GM21360 (cell line): Measurements from ENCODE around the gene NOD1.
A peak's percentile ranks its signal among the peaks of the same experiment; 100 is the strongest.
"Not testable (repeated sequence)": the region's sequence is repeated elsewhere in the genome, so short reads cannot be mapped to it uniquely, and the experiment has no call there.

ENCODE experiments used
- ATAC-seq: cut with Tn5 transposase; IDR thresholded peaks from one replicate; pipeline ENCODE4 v1.9.1; 2021; ENCODE audit warnings: mild to moderate bottlenecking, moderate library complexity; ENCODE audit not compliant: unreplicated experiment

NOD1 gene

GRCh38 chr7:30478349-30479201 lies at the start of gene NOD1:
Gene NOD1 (minus strand): TSS chr7:30478784. CDS start chr7:30456921, 21,863 bp downstream.
- peak; percentile 79 for ATAC-seq

- not testable (repeated sequence) for ATAC-seq
Observed at GRCh38 chr7:30527297-30527696, 48.7 kb upstream of the NOD1 start.

- no peak for ATAC-seq
Observed at GRCh38 chr7:30526163-30526562, 47.6 kb upstream of the NOD1 start.

- no peak for ATAC-seq
Observed at GRCh38 chr7:30525429-30525828, 46.8 kb upstream of the NOD1 start.

GRCh38 chr7:30524545-30524944 lies 46.0 kb upstream of the NOD1 start:
- no peak for ATAC-seq

GRCh38 chr7:30523466-30523865 lies 44.9 kb upstream of the NOD1 start:
- no peak for ATAC-seq

- ATAC-seq: no peak
Observed at GRCh38 chr7:30522159-30522558, 43.6 kb upstream of the NOD1 start.

- no peak for ATAC-seq
Observed at GRCh38 chr7:30521532-30521931, 42.9 kb upstream of the NOD1 start.

GRCh38 chr7:30519122-30519521 lies 40.5 kb upstream of the NOD1 start:
- ATAC-seq: no peak

- ATAC-seq: no peak
Observed at GRCh38 chr7:30515761-30516160, 37.2 kb upstream of the NOD1 start.

GRCh38 chr7:30514776-30515175 lies 36.2 kb upstream of the NOD1 start:
- ATAC-seq: no peak

GRCh38 chr7:30514177-30514576 lies 35.6 kb upstream of the NOD1 start:
- ATAC-seq: no peak

- ATAC-seq: no peak
Observed at GRCh38 chr7:30513762-30514161, 35.2 kb upstream of the NOD1 start.

GRCh38 chr7:30511973-30512662 lies 33.5 kb upstream of the NOD1 start:
- ATAC-seq: no peak

GRCh38 chr7:30511494-30511893 lies 32.9 kb upstream of the NOD1 start:
- no peak for ATAC-seq

- ATAC-seq: peak; percentile 46
Observed at GRCh38 chr7:30510124-30511075, 31.8 kb upstream of the NOD1 start.

GRCh38 chr7:30509171-30509857 lies 30.7 kb upstream of the NOD1 start:
- ATAC-seq: not testable (repeated sequence)

- ATAC-seq: not testable (repeated sequence)
Observed at GRCh38 chr7:30507346-30507900, 28.8 kb upstream of the NOD1 start.

GRCh38 chr7:30505174-30505697 lies 26.7 kb upstream of the NOD1 start:
- no peak for ATAC-seq
